ENCODE results near the gene UBALD2. TPM values are rescaled to one million over a fixed set of nuclear protein-coding genes. Genes with fewer than 3 reads are reported as not detected.
A peak's percentile ranks its signal among the peaks of the same experiment; 100 is the strongest.

Gene UBALD2
- total and polyA plus RNA-seq, 2 of the 8 experiments (the other 6 are each of a cell fraction or from before 2014, with no cell fraction given), result 17.8 to 22.6 TPM

DNA sequence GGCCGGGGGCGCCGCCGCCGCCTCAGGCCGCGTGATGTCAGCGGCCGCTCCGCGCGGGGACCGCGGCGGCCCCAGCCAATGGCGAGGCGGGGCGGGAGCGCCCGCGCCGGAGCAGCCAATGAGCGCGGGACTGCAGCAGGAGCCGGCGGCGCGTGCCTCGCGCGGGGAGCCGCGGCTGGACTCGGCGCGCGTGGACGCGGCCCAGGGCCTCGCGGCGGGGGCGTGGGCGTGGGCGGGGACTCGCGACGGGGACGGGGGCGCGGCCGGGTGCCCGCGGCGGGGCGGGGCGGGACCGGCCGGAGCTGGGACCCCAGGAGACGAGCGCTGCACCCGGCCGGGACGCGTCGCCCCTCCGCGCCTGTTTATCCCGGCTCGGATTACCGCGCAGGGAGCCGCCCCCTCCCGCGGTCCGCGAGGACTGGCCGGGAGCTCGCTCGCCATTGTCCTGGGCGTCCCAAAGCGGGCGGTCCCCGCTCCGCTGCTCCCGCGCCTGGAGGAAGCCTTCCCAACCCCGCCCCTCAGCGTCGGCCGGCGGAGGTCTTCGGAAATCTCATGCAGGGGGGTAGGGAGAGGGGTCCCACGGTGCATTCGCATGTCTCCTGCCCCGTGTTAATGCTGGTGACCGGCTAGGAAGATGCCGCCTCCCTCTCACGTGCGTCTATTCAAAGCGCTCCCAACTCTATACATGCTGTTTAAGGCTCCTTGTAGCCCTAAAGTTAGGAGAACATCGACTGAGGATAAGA, 24.5 kb upstream of the UBALD2 start, which contains the start of gene RNF157 (continued):
- TF ChIP-seq HDAC6 (IDR thresholded peaks at IDR 0.05; ENCODE audit: low read depth, low read length) (no peak), GABPA (IDR thresholded peaks at IDR 0.05; ENCODE audit: borderline replicate concordance, insufficient read depth, low read length) (no peak), TAF7 (optimal IDR thresholded peaks at IDR 0.05; ENCODE audit: borderline replicate concordance, low read depth, low read length) (peak; percentile 60), SUZ12 (IDR thresholded peaks at IDR 0.05; ENCODE audit: low read length) (no peak; the same call in 1 of the 2 replicates), CEBPB (IDR thresholded peaks at IDR 0.05; ENCODE audit: low read depth, low read length) (no peak), SIRT6 (IDR thresholded peaks at IDR 0.05; ENCODE audit: low read length) (no peak)

Measured in H1 (cell line).